CD14-positive monocyte (primary cell): ENCODE measurements around the gene SLC12A9. TPM values are rescaled to one million over a fixed set of nuclear protein-coding genes. Genes with fewer than 3 reads are reported as not detected.
"Not testable (repeated sequence)": the region's sequence is repeated elsewhere in the genome, so short reads cannot be mapped to it uniquely, and the experiment has no call there.

ENCODE experiments used
- DNase-seq, 3 donors: peaks; one replicate each; pipeline ENCODE4 v3.0.0-alpha.2; 2011 to 2022
- H2AFZ ChIP-seq: 2 replicates; pipeline ENCODE4 v1.6.0; 2012; ENCODE audit warnings: mild to moderate bottlenecking, low read depth, low read length, inconsistent platforms; ENCODE audit not compliant: insufficient read depth, poor library complexity, severe bottlenecking
- H3K27ac ChIP-seq, 2 donors: 1 replicate in 1 of 2; 2 replicates in 1 of 2; pipeline ENCODE4 v1.5.1; 2012 to 2013; ENCODE audit warnings: low read length in 2 of 2, control low read depth in 1 of 2, inconsistent platforms in 1 of 2, low read depth in 1 of 2, mild to moderate bottlenecking in 1 of 2
- H3K27me3 ChIP-seq, 2 donors: one replicate each; pipeline versions ENCODE4 v1.6.0 to v1.6.1; 2011 to 2013; ENCODE audit warnings: low read length in 2 of 2; ENCODE audit not compliant: control insufficient read depth in 2 of 2, insufficient read depth in 2 of 2
- H3K36me3 ChIP-seq, 2 donors: replicated peaks in 1 of 2; 1 replicate in 1 of 2; 2 replicates in 1 of 2; pipeline versions ENCODE4 v1.5.1 to v1.6.1; 2012 to 2013; ENCODE audit warnings: low read length in 2 of 2, control low read depth in 1 of 2, inconsistent platforms in 1 of 2, mild to moderate bottlenecking in 1 of 2; ENCODE audit not compliant: insufficient read depth in 2 of 2, control insufficient read depth in 1 of 2
- H3K4me1 ChIP-seq, 2 donors: 1 replicate in 1 of 2; 2 replicates in 1 of 2; pipeline versions ENCODE4 v1.5.1 to v1.6.1; 2012 to 2013; ENCODE audit warnings: low read length in 2 of 2, control low read depth in 1 of 2, inconsistent platforms in 1 of 2, mild to moderate bottlenecking in 1 of 2, moderate library complexity in 1 of 2; ENCODE audit not compliant: insufficient read depth in 2 of 2, control insufficient read depth in 1 of 2
- H3K4me2 ChIP-seq: replicated peaks from 2 replicates; pipeline ENCODE3; 2012; ENCODE audit warnings: low read length, moderate library complexity, mild to moderate bottlenecking; ENCODE audit not compliant: poor library complexity, severe bottlenecking; ENCODE audit errors: extremely low read depth
- H3K4me3 ChIP-seq, 3 experiments: fragments of 200-600 bp in 1 of 3; sonication (generic) in 1 of 3; replicated peaks in 1 of 3; 1 replicate in 2 of 3; 2 replicates in 1 of 3; pipeline ENCODE4 v1.5.1; 2011 to 2013; ENCODE audit warnings: low read length in 3 of 3, mild to moderate bottlenecking in 3 of 3, control low read depth in 2 of 3, low read depth in 2 of 3, inconsistent platforms in 1 of 3, moderate library complexity in 1 of 3
- H3K79me2 ChIP-seq: 2 replicates; pipeline ENCODE4 v1.6.0; 2012; ENCODE audit warnings: mild to moderate bottlenecking, control low read depth, inconsistent platforms, low read length, moderate library complexity; ENCODE audit not compliant: insufficient read depth
- H3K9ac ChIP-seq: 2 replicates; pipeline ENCODE4 v1.6.0; 2017; ENCODE audit warnings: low read length, mild to moderate bottlenecking; ENCODE audit not compliant: insufficient read depth, poor library complexity, severe bottlenecking
- H3K9me3 ChIP-seq, 2 donors: replicated peaks in 1 of 2; 1 replicate in 1 of 2; 2 replicates in 1 of 2; pipeline versions ENCODE4 v1.5.1 to v1.6.1; 2012 to 2013; ENCODE audit warnings: low read length in 2 of 2, control low read depth in 1 of 2; ENCODE audit not compliant: control insufficient read depth in 1 of 2, insufficient read depth in 1 of 2
- H4K20me1 ChIP-seq: 2 replicates; pipeline ENCODE4 v1.6.0; 2012; ENCODE audit warnings: mild to moderate bottlenecking, low read length, control low read depth, moderate library complexity; ENCODE audit not compliant: insufficient read depth
- H3K27ac Mint-ChIP-seq, 7 donors: one replicate each; pipeline ENCODE4 v1.8.0; 2020; ENCODE audit warnings: mild to moderate bottlenecking in 7 of 7, mixed read lengths in 7 of 7, moderate library complexity in 6 of 7, inconsistent platforms in 2 of 7
- H3K27me3 Mint-ChIP-seq, 3 donors: one replicate each; pipeline ENCODE4 v1.8.0; 2021 to 2022; ENCODE audit warnings: low read depth in 3 of 3, mild to moderate bottlenecking in 3 of 3, mixed read lengths in 3 of 3, moderate library complexity in 3 of 3, inconsistent platforms in 1 of 3
- H3K36me3 Mint-ChIP-seq, 2 donors: one replicate each; pipeline ENCODE4 v1.8.0; 2020; ENCODE audit warnings: mixed read lengths in 2 of 2, inconsistent platforms in 1 of 2, mild to moderate bottlenecking in 1 of 2
- H3K4me1 Mint-ChIP-seq: one replicate; pipeline ENCODE4 v1.8.0; 2020; ENCODE audit warnings: mild to moderate bottlenecking, mixed read lengths
- H3K4me3 Mint-ChIP-seq, 2 donors: one replicate each; pipeline ENCODE4 v1.8.0; 2020; ENCODE audit warnings: mild to moderate bottlenecking in 2 of 2, mixed read lengths in 2 of 2, moderate library complexity in 1 of 2
- H3K9me3 Mint-ChIP-seq, 7 donors: one replicate each; pipeline ENCODE4 v1.8.0; 2020 to 2022; ENCODE audit warnings: mixed read lengths in 7 of 7, mild to moderate bottlenecking in 6 of 7, moderate library complexity in 6 of 7, inconsistent platforms in 2 of 7
- CTCF ChIP-seq: fragments of 200-600 bp; IDR thresholded peaks from one replicate; pipeline ENCODE4 v1.8.0; 2022; ENCODE audit warnings: antibody characterized with exemption, mild to moderate bottlenecking
- WGBS: methylation state at CpG from one replicate; pipeline ENCODE4 v1.1.5; 2013; ENCODE audit warnings: missing lambda C conversion rate; ENCODE audit not compliant: insufficient coverage; 5-methylcytosine and 5-hydroxymethylcytosine counted together
- intact Hi-C, 2 donors: fragments of 100-400 bp; cut with micrococcal nuclease; formaldehyde crosslinking; loops; one replicate each; pipeline versions ENCODE4 v1.15.0 to v1.15.1; 2023
- polyA plus RNA-seq, 3 donors: library from polyadenylated mRNA; depleted of rRNA in 1 of 3; unstranded in 2 of 3; stranded (reverse) in 1 of 3; fragments of 300-500 nt in 2 of 3; fragments of >200 nt in 1 of 3; fragmentation: Illumina TruSeq in 2 of 3; gene quantifications; 1 replicate in 2 of 3; 2 replicates in 1 of 3; pipeline ENCODE4 v1.2.3, GENCODE V29; 2012 to 2021

Gene SLC12A9
- polyA plus RNA-seq, 3 donors, result 18.8 to 119 (median 19.3) TPM

- Histone ChIP-seq H3K4me3 (no peak overlapping the region), H3K27me3 (no peaks in the 10 kb centered on the region), H4K20me1 (no peaks in the 10 kb centered on the region), H3K27ac (no peak overlapping the region), H3K4me1 (peaks cover 34 to 44% of the 10 kb centered on the region in 2 donors), H3K79me2 (no peaks in the 10 kb centered on the region), H2AFZ (no peak overlapping the region), H3K4me2 (no peak overlapping the region), H3K9ac (no peak overlapping the region), H3K36me3 (peaks cover 0 to 10% of the 10 kb centered on the region in 2 donors), H3K9me3 (no peaks in the 10 kb centered on the region)
- peaks cover 48% of the 10 kb centered on the region for H3K4me1 Mint-ChIP-seq
- intact Hi-C loops, result no loop called here
- H3K4me3 Mint-ChIP-seq, result no peak overlapping the region
- peaks cover 17 to 22% of the 10 kb centered on the region in 2 donors for H3K36me3 Mint-ChIP-seq
- DNase-seq, result no peak
- 97% methylated on average over 20 of the region's 22 CpGs for WGBS
- peaks cover 0 to 1% (median 0%) of the 10 kb centered on the region in 7 donors for H3K9me3 Mint-ChIP-seq
- H3K27ac Mint-ChIP-seq, result peak overlapping the region in 4 of 7 donors; percentile 10 to 70 (median 48)
- peaks cover 0 to 5% (median 0%) of the 10 kb centered on the region in 3 donors for H3K27me3 Mint-ChIP-seq
- no peak for TF ChIP-seq CTCF
Observed at GRCh38 chr7:100812729-100813128, 39.8 kb upstream of the SLC12A9 start.

- H3K4me2 ChIP-seq, H3K9me3 ChIP-seq, H3K4me3 Mint-ChIP-seq, intact Hi-C loops, H3K27me3 Mint-ChIP-seq, H3K4me3 ChIP-seq, H3K36me3 ChIP-seq, H3K36me3 Mint-ChIP-seq, H3K79me2 ChIP-seq, H3K9me3 Mint-ChIP-seq, H3K9ac ChIP-seq, H4K20me1 ChIP-seq, H3K27me3 ChIP-seq: not testable (repeated sequence)
- Histone ChIP-seq H3K4me1 (peaks cover 34 to 44% of the 10 kb centered on the region in 2 donors), H2AFZ (peak overlapping the region; percentile 53), H3K27ac (peak overlapping the region; percentile 16 to 26)
- DNase-seq, result peak in 1 of 3 donors; percentile 48
- Mint-ChIP-seq H3K27ac (peak overlapping the region in 3 of 7 donors; percentile 36 to 76 (median 37)), H3K4me1 (peaks cover 41% of the 10 kb centered on the region)
- WGBS, result 75% methylated on average over 7 of the region's 16 CpGs
Observed at GRCh38 chr7:100816515-100816914, 36.0 kb upstream of the SLC12A9 start.
